Adrenal gland (tissue), 12 donors: ENCODE results near the gene LEKR1. TPM values are rescaled to one million over a fixed set of nuclear protein-coding genes. Genes with fewer than 3 reads are reported as not detected.

Experiments
- DNase-seq, 7 donors: peaks; one replicate each; pipeline ENCODE4 v3.0.0-alpha.2; 2019 to 2020
- H3K27ac ChIP-seq, 5 donors: fragments of 200-600 bp; sonication (generic) in 4 of 5; 1 replicate in 3 of 5; 2 replicates in 2 of 5; pipeline versions ENCODE4 v1.5.1 to v1.8.0; 2016 to 2020; ENCODE audit warnings: mild to moderate bottlenecking in 1 of 5
- H3K27me3 ChIP-seq: fragments of 200-600 bp; 2 replicates; pipeline ENCODE4 v1.8.0; 2021
- H3K36me3 ChIP-seq, 2 donors: fragments of 200-600 bp; replicated peaks in 1 of 2; 1 replicate in 1 of 2; 2 replicates in 1 of 2; pipeline versions ENCODE4 v1.5.1 to v1.8.0; 2018 to 2022
- H3K4me1 ChIP-seq, 2 donors: fragments of 200-600 bp; replicated peaks in 1 of 2; 1 replicate in 1 of 2; 2 replicates in 1 of 2; pipeline versions ENCODE4 v1.5.1 to v1.8.0; 2018 to 2021
- H3K4me3 ChIP-seq, 4 donors: fragments of 200-600 bp; sonication (generic) in 3 of 4; one replicate each; pipeline ENCODE4 v1.5.1; 2016 to 2018
- H3K9me3 ChIP-seq, 3 donors: fragments of 200-600 bp; sonication (generic) in 1 of 3; replicated peaks in 1 of 3; 1 replicate in 2 of 3; 2 replicates in 1 of 3; pipeline versions ENCODE4 v1.5.1 to v1.8.0; 2016 to 2021
- CTCF ChIP-seq, 6 experiments: fragments of 450-650 bp in 4 of 6; fragments of 200-600 bp in 2 of 6; sonication (generic) in 1 of 6; IDR thresholded peaks; 1 replicate in 5 of 6; 2 replicates in 1 of 6; pipeline versions ENCODE4 v1.5.1 to v1.8.0; 2016 to 2021; ENCODE audit warnings: antibody characterized with exemption in 6 of 6, mild to moderate bottlenecking in 2 of 6, moderate library complexity in 1 of 6
- POLR2A ChIP-seq, 2 donors: fragments of 450-650 bp; IDR thresholded peaks; one replicate each; pipeline ENCODE4 v1.6.1; 2017; ENCODE audit warnings: antibody characterized with exemption in 2 of 2, mild to moderate bottlenecking in 2 of 2, moderate library complexity in 1 of 2
- WGBS, 4 donors: extraction: QIAGEN DNeasy Blood & Tissue Kit in 2 of 4; methylation state at CpG; one replicate each; pipeline versions ENCODE4 v1.1.5 to v1.1.7; 2013 to 2017; 5-methylcytosine and 5-hydroxymethylcytosine counted together
- intact Hi-C, 2 donors: fragments of 100-400 bp; cut with DNase I; formaldehyde crosslinking; loops; one replicate each; pipeline versions ENCODE4 v1.14.1 to v1.15.0; 2022 to 2023
- polyA plus RNA-seq, 3 donors: library from polyadenylated mRNA; stranded (reverse); fragments of 200-250 nt in 2 of 3; fragments of 350-450 nt in 1 of 3; fragmentation: Illumina TruSeq in 1 of 3; extraction: RNeasy Lipid Tissue Mini Kit (QIAGEN cat#74804) in 1 of 3; gene quantifications; one replicate each; pipeline ENCODE4 v1.2.3, GENCODE V29; 2013 to 2014
- total RNA-seq, 9 donors: library from RNA; depleted of rRNA in 4 of 9; stranded (reverse); fragments of >200 nt in 4 of 9; fragments of 120-200 nt in 1 of 9; fragmentation: NEBNext Ultra II Directional in 1 of 9; extraction: Animal tissue kit (Norgen Biotek cat#: 25700) in 1 of 9; gene quantifications; one replicate each; pipeline versions ENCODE4 v1.1.0 to v1.2.4, GENCODE V29; 2013 to 2023
- donor health status: healthy with polysubstance abuse.
- donor health status: Bipolar disorder and iron deficiency.
- donor health status: DM: yes; HTN: yes; CAD: no.
- donor health status: DM: no; HTN: no; CAD: no.
- donor health status: DM: no; HTN: no; CAD: no.
- donor health status: DM: yes; HTN: yes; CAD: no.

The LEKR1 gene
- total and polyA plus RNA-seq, 12 donors = 0.28 to 2.3 (median 1.5) TPM

DNA sequence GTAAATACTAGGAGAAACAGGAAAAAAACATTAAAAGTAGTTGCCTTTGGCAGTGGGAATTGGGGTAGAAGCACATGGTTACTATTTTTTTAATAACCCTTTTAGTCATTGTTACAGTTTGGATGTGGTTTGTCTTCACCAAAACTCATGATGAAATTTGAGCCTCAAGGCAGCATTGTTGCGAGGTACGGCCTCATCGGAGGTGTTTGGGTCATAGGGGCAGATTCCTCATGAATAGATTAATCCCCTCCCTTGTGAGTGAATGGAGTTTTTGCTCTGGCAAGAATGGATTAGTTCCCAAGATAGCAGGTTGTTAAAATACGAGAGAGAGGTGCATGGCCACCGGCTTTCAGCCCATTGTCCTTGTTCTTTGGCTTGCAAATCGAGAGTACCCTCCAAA lies 92.6 kb downstream of the LEKR1 start:
- intact Hi-C loops = no loop called here
- WGBS, 4 donors = 77 to 90% (median 83%) methylated on average over 6 of the region's 6 CpGs
- TF ChIP-seq POLR2A (IDR thresholded peaks at IDR 0.05) = no peak
- TF ChIP-seq CTCF (IDR thresholded peaks at IDR 0.05) = no peak
- Histone ChIP-seq H3K27me3 (no peaks in the 10 kb centered on the region), H3K9me3 (peaks cover 0 to 4% (median 0%) of the 10 kb centered on the region in 3 donors), H3K36me3 (no peaks in the 10 kb centered on the region), H3K4me3 (no peak overlapping the region), H3K4me1 (no peaks in the 10 kb centered on the region), H3K27ac (no peak overlapping the region)
- no peak for DNase-seq

DNA sequence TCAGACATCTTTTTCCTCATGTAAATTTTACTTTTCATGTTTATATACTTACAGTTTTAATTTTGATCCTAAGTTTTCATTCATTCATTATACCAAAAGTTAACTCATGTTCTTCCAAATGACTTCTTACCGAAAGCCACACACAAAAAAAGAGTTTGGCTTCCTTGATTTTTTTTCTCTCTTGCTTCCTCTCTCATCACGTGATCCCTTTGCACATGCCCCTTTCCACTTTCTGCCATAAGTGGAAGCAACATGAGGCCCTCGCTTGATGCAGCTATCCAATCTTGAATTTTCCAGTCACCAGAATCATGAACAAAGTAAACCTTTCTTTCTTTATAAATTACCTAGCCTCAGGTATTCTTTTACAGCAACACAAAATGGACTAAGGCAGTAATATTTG lies 93.7 kb downstream of the LEKR1 start:
- intact Hi-C loops = no loop called here
- Histone ChIP-seq H3K27ac (no peak overlapping the region), H3K27me3 (no peaks in the 10 kb centered on the region), H3K9me3 (peaks cover 0 to 4% (median 0%) of the 10 kb centered on the region in 3 donors), H3K4me1 (no peaks in the 10 kb centered on the region), H3K4me3 (no peak overlapping the region), H3K36me3 (no peaks in the 10 kb centered on the region)
- DNase-seq = no peak
- no peak for TF ChIP-seq POLR2A (IDR thresholded peaks at IDR 0.05)
- no peak for TF ChIP-seq CTCF (IDR thresholded peaks at IDR 0.05)
- 88 to 89% (median 89%) methylated on average over 3 of the region's 3 CpGs for WGBS, 4 donors

GRCh38 chr3:156920399-156920798 lies 94.2 kb downstream of the LEKR1 start:
- WGBS, 4 donors = 85 to 97% (median 93%) methylated on average over 1 of the region's 1 CpG
- TF ChIP-seq CTCF (IDR thresholded peaks at IDR 0.05) = no peak
- TF ChIP-seq POLR2A (IDR thresholded peaks at IDR 0.05) = no peak
- H3K36me3 ChIP-seq = no peaks in the 10 kb centered on the region
- no peak overlapping the region for H3K27ac ChIP-seq
- no peak for DNase-seq
- H3K27me3 ChIP-seq = no peaks in the 10 kb centered on the region
- H3K4me1 ChIP-seq = no peaks in the 10 kb centered on the region
- intact Hi-C loops = no loop called here
- H3K9me3 ChIP-seq = peaks cover 0 to 4% (median 0%) of the 10 kb centered on the region in 3 donors
- H3K4me3 ChIP-seq = no peak overlapping the region

- Histone ChIP-seq H3K36me3 (no peaks in the 10 kb centered on the region), H3K4me1 (no peaks in the 10 kb centered on the region), H3K27me3 (no peaks in the 10 kb centered on the region), H3K27ac (no peak overlapping the region), H3K4me3 (no peak overlapping the region), H3K9me3 (peaks cover 0 to 4% (median 0%) of the 10 kb centered on the region in 3 donors)
- WGBS, 4 donors = 94 to 100% (median 97%) methylated on average over 1 of the region's 1 CpG
- no peak for TF ChIP-seq CTCF (IDR thresholded peaks at IDR 0.05)
- TF ChIP-seq POLR2A (IDR thresholded peaks at IDR 0.05) = no peak
- intact Hi-C loops = no loop called here
- no peak for DNase-seq
Observed at GRCh38 chr3:156923349-156923748, 97.2 kb downstream of the LEKR1 start.
